ENCODE results near the gene SPDYE3.
A peak's percentile ranks its signal among the peaks of the same experiment; 100 is the strongest.
"Not testable (repeated sequence)": the region's sequence is repeated elsewhere in the genome, so short reads cannot be mapped to it uniquely, and the experiment has no call there.

The SPDYE3 gene

GRCh38 chr7:100288258-100288657 lies 19.2 kb upstream of the SPDYE3 start:
- not testable (repeated sequence) for DNase-seq

DNA sequence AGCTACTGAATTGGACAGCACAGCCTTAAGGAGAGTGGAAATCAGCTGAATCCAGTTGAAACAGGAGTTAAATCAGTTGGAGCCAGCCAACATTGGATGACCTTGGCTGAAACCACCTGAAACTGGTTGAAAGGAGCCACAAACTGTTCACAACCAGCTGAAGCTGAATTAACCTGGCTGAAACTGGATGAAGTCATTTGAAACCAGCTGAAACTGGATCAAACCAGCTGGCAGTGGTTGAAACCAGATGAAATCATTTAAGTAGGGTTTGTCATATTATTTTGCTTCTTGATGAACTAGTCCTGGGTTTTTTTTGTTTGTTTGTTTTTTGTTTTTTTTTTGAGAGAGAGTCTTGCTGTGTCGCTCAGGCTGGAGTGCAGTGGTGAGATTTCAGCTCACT lies 15.3 kb upstream of the SPDYE3 start:
- DNase-seq: not testable (repeated sequence)

DNA sequence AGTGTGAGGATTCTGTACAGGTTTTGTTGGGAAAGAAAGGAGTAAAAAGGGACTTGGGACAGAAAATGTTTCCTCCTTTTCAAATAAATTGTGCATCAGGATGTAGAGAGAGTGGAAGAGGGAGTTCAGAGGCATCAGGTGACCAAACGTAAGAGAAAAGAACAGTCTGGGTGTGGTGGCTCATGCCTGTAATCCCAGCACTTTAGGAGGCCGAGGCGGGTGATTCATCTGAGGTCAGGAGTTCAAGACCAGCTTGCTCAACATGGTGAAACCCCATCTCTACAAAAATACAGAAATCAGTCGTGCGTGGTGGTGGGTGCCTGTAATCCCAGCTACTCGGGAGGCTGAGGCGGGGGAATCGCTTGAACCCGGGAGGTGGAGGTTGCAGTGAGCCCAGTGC lies 12.2 kb upstream of the SPDYE3 start:
- DNase-seq: not testable (repeated sequence)

- DNase-seq: not testable (repeated sequence)
These were observed 9.5 kb upstream of the SPDYE3 start for GRCh38 chr7:100297852-100298631.

GRCh38 chr7:100298632-100298895 lies 8.9 kb upstream of the SPDYE3 start:
- not testable (repeated sequence) for DNase-seq

DNA sequence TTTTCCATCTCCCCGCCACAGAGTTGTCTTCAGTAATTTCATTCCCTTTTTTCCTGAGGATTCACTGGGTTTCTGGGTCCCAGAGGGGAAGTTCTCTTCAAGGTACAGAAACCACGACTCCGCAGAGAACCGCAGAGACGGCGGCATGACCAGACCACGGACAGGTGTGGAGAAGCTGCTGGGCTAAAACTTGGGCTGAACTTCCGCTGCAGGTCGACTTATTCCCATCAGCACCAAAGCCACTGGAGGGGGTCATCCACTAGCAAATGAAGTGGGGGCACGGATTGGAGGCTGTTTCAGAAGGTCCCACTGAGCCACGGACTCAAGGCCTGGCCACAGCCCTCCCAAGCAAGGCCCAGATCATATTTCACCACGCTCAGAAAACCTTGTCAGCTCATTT lies 3.0 kb upstream of the SPDYE3 start:
- DNase-seq: not testable (repeated sequence)

- not testable (repeated sequence) for DNase-seq
These were observed 10.8 kb downstream of the SPDYE3 start for GRCh38 chr7:100318329-100318728.

DNA sequence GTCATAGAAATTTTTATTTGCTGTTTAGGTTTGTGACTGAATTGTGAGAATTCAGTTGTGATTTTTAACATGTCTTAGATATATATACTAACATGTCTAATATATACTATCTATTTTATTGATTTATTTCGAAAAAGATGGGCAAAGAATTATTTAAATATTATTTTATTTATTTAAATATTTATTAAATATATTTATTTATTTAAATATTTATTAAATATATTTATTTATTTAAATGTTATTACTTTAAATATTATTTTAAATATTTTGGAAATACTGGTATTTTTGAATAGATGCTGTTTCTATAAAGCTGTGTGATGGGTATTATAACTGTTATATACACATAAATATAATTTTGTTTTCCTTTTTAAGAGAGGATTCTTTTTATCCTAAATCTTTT lies 14.1 kb downstream of the SPDYE3 start:
- not testable (repeated sequence) for DNase-seq

- not testable (repeated sequence) for DNase-seq
These were observed 16.7 kb downstream of the SPDYE3 start for GRCh38 chr7:100324194-100324593.

DNA sequence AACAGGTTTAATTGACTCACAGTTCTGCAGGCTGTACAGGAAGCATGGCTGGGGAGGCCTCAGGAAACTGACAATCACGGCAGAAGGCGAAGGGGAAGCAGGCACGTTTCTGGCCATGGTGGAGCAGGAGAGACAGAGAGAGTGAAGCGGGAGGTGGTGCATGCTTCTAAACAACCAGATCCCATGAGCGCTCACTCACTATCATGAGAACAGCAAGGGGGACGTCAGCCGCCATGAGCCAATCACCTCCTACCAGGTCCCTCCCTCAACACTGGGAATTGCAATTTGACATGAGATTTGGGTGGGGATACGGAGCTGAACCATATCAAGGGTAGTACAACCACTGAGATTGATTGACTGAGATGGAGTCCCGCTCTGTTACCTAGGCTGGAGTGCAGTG lies 18.2 kb downstream of the SPDYE3 start:
- not testable (repeated sequence) for DNase-seq

DNA sequence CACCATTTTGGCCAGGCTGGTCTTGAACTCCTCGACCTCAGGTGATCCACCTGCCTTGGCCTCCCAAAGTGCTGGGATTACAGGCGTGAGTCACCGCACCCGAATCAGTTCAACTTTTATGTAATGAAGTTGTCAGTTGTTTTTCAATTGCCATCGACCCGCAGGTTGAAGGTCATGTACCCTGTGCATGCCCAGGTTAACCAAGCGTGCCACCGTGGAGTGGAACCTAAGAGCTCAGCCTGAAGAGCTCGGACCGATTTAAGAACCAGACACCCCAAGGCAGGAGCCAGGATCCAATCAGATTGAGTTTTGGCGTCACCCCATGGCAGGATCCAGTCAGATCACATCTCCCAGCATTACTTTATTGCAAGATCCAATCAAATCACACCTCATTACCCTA lies 19.4 kb downstream of the SPDYE3 start:
- DNase-seq: not testable (repeated sequence)

- peak; percentile 88 for DNase-seq
These were observed 28.3 kb downstream of the SPDYE3 start for GRCh38 chr7:100335566-100336466.

- DNase-seq: not testable (repeated sequence)
These were observed 30.7 kb downstream of the SPDYE3 start for GRCh38 chr7:100338083-100338696.

DNA sequence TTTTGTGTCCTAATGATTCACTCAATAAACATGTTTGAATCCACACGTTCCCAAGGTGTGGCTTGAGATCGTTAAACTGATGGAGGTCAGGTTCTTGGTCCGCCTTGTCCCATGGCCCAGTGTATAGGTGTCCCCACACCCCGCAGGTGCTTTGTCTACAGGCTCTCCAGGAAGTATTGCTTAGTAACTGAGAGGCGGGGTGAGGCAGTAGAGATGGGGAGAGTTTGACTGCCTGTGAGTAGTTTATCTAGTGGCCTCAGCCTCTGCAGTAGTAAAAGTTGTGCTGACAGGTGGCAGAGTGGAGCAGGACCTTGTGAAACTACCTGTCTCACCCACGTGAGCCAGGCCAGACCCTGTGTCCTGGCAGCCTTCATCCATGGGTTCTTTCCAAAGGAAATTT lies 33.8 kb downstream of the SPDYE3 start:
- not testable (repeated sequence) for DNase-seq

GRCh38 chr7:100342765-100343164 lies 35.3 kb downstream of the SPDYE3 start:
- DNase-seq: no peak

DNA sequence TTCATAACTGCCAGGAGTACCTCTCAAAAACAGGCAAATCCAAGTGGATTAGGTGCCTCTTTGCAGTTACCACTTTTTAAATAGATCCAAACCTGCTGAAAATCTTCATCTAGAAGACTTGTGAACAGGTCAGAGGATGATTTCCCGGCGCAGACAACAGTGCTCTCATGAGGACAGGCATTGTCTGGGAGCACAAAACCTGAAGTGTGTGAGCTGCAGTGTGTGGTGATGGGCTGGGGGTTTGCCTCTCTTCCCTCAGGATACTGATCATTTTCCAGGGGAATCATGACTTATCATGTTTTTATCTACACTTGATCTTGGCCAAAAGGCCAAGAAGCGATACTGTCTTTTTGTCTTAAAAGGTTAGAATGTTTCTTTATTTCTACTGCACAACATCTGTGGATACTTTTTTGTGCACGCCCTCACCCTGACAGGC lies 36.6 kb downstream of the SPDYE3 start:
- DNase-seq: not testable (repeated sequence)

DNA sequence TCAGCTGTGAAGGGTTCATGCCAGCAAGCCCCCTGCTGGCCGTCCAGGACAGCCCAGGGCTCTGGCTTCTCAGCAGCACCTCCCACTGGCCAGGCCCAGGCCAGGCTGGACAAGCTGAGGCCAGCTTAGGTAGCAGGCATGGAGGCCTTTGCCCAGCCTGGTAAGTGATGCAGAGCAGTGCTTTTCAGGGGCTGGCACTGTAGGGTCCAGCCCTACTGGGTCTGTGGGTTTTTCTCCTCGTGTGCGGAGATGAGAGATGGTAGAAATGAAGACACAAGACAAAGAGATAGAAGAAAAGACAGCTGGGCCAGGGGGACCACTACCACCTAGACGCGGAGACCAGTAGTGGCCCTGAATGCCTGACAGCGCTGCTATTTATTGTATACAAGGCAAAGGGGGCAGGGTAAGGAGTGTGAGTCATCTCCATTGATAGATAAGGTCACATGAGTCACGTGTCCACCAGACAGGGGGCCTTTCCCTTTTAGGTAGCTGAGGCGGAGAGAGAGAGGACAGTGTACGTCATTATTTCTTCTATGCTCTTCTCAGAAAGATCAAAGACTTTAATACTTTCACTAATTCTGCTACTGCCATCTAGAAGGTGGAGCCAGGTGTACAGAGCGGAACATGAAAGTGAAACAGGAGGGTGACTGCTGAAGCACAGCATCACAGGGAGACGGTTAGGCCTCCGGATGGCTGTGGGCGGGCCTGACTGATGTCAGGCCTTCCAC lies 37.2 kb downstream of the SPDYE3 start:
- not testable (repeated sequence) for DNase-seq

DNA sequence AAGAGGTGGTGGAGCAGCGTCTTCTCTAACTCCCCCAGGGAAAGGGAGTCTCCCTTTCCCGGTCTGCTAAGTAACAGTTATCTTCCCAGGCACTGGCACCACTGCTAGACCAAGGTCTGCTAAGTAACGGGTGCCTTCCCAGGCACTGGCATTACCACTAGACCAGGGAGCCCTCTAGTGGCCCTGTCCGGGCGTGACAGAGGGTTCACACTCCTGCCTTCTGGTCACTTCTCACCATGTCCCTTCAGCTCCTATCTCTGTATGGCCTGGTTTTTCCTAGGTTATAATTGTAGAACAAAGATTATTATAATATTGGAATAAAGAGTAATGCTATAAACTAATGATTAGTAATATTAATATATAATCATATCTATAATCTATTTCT lies 37.8 kb downstream of the SPDYE3 start:
- DNase-seq: not testable (repeated sequence)

DNA sequence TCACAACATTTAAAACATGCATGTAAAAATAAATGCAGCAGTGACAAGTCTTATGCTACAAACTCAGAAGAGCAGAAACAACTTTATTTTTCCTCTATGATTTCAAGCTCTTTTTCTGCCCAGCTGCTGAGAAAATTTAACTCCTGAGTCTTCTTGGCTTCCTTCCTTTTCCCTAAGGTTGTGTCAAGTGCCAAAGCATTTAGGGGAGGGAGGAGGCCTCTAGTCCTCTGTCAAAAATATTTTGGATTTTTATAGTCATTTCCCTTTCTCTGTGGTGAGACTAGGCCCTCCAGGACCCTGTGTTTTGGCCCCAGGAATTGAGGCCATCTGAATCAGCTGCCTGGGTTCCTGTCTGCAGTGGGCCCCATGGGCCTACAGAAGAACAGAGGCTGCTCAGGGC lies 39.4 kb downstream of the SPDYE3 start:
- no peak for DNase-seq

- no peak for DNase-seq
These were observed 41.3 kb downstream of the SPDYE3 start for GRCh38 chr7:100348805-100349204.

GRCh38 chr7:100349757-100350156 lies 42.3 kb downstream of the SPDYE3 start:
- no peak for DNase-seq

DNA sequence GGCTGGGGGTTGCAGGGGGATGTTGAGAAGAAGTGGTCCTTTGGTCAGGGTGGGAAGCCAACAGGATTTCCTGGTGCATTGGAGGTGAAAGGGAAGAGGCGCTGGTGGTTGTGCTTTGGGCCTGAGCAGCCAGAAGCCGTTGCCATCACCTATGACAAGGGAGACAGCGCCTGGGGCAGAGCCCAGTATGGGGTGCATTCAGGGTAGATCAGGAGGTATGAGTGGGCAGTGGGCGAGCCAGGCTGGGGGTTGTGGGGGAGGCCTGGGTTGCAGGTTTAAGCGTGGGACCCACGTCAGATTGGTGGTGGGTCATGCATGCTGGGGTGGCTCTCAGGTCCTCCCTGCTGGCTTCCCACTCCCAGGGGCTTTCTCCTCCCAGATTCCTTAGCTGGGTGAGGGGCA lies 44.2 kb downstream of the SPDYE3 start:
- DNase-seq: no peak

GRCh38 chr7:100352230-100352781 lies 44.8 kb downstream of the SPDYE3 start:
- not testable (repeated sequence) for DNase-seq
